RKO (cell line): Measurements from ENCODE around the gene GPBP1L1.
A peak's percentile ranks its signal among the peaks of the same experiment; 100 is the strongest.
"Not testable (repeated sequence)": the region's sequence is repeated elsewhere in the genome, so short reads cannot be mapped to it uniquely, and the experiment has no call there.

Source experiments
- DNase-seq: peaks from one replicate; pipeline ENCODE4 v3.0.0-alpha.2; 2016; ENCODE audit warnings: low spot score

The GPBP1L1 gene

DNA sequence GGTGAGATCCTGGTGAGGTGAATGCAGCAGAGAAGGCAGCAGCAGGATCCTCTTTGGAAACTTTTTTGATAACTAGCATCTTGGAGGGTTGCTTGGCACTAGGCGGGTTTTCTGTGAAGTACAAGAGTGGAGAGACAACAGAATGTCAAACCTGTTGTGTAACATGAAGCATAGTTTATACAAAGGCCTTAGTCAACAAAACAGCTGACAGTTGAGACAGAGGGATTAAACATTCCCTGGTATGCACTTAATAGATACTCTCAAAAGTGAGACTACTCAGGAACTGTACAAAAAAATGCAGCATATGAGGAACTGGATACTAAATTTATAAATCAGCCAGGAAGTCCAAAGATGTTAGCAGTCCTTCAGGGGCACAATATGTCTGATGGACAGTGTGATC, 46.0 kb downstream of the GPBP1L1 start:
- no peak for DNase-seq

DNA sequence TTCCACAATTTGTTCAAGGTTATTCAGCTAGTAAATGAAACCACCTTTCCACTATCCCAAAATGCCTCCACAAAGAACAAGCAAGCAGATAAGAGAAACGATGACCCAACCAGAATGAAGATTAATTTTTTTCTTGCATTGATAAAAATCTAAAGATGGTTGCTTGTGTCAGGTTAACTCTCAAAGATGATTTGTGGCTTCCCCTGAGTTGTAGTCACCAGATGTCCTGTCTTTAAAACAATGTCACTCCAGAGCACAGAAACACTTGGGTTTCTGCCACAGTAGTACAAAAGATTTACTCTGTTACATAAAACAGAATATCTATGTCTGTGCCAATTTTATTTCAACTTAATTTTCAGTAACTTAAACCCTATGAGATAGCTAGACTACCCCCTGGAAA, 51.1 kb downstream of the GPBP1L1 start:
- no peak for DNase-seq

DNA sequence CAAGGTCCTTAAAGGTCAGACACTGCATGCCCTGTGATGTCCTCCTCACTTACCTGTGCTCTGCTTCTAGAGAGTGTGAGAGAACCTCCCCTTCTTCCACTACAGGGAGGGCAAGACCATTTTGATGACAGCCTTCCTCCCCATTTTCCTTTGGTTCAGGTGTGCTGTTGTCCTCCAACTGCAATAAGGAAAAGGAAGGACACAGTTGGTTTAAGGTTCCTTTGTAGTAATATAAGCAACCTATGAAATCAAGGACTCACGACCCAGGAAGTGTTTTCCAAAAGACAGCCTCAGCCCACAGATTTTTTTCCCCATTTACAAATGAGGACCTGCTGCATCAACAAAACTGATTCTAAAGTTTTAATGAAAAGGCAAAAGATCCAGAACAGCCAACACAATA, 55.9 kb downstream of the GPBP1L1 start:
- DNase-seq: no peak

DNA sequence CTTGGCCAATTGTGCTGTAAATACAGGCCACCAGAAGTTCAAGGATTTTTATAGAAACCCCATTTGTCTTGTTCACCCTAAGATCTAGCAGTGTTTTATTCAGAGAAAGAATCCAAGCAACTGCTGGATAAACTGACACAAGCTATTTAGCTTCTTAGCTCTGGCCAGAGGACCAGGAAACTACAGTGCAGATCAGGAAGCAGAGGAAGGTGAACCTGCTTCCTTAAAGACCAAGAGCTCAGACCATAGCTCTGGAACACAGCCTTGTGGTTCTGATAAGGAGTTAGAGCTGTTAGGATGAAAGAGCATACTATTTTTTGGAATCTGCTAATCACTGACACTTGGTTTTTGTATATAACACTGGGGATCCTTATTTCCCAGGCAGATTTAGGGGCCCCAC, 57.3 kb downstream of the GPBP1L1 start:
- DNase-seq: no peak

DNA sequence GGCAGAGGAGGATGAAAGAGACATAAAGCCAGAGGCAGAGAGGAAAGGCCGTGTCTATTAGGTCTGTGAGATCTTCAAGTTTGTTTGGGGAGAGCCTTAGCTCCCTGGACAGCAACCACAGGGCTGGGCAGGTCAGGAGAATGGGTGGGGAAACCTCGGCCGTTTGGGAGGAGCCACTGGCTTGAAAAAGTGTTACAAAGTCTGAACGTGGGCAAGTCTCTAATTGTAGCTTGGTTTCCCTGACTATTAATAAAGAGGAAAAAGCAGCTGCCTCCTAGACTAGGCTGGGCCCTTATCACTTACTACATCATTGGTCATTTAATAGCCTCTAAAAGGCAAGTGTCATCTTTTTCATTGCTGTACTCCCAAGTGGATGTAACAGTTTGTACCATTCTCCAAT, 62.4 kb downstream of the GPBP1L1 start, which contains the start of gene CCDC17:
Gene CCDC17 (minus strand): TSS at position 83 of the 400 bp plus-strand sequence. CDS start 145 bp downstream, outside the sequence.
- no peak for DNase-seq

DNA sequence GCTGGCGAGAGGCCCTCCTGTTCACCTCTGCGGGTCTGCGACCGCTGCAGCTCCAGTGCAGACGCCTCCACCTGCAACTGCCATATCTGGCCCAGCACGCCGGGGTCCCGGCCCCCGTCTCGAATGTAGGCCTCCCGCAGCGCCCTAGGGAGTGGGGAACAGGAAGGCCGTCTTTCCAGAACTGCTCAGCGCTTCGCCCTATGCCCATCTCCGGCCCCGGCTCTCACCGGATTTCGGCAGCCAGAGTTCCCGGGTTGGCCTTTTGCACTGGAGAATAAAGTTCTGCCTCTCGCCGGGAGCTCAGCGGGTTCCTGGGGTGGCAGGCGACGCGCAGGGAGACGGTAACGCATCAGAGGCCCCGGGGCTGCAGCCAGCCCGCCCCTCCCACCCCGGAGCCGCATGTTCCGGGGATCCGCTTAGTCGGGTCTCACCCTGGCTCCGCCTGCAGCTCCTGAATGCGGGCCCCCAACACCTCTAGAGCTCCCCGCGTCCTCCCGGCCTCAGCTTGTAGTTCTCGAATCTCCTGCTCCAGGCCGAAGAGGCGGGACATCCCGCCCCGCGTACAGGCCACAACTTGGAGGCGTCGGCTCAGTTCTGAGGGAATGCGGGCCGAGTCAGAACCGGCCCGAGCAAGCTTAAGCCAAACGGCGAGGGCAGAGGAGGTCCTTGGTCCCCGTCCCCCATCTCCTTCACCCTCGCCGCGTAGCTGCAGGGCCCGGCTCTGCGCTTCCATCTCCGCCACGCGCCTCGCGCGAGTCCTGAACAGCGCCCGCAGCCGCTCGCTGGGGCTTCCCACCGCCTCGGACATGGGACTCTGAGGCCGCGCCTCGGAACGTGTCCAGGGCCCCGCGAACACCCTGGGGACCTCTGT, 63.6 kb downstream of the GPBP1L1 start:
- DNase-seq: no peak

DNA sequence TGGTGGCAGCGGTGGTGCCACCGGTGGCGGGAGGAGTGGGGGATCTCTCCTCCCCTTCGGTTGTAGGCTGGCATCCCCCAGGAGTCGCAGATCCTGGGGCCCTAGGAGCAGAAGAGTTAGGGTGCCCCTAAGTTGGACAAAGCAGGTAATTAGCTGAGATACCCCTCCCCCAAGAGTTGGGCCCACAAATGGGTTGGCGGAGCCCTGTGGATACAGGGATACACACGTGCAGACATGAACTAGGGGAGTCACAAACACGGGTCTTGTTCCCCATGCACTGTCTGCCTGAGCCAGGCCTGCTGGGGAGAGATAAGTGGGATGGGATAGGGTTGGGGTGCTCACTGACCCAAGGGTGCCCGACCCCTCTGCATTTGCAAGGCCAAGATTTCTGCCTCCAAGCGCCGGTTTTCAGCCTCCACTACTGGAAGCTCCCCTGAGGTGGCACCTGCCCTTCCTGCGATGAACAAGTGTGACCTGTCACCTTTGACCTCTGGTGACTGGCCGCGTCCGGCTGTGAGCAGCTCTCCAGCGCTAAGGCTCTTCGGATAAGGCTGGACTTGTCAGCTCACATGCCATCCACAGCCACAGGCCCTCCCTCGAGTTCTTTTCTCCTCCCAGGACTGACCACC, 64.3 kb downstream of the GPBP1L1 start:
- no peak for DNase-seq

DNA sequence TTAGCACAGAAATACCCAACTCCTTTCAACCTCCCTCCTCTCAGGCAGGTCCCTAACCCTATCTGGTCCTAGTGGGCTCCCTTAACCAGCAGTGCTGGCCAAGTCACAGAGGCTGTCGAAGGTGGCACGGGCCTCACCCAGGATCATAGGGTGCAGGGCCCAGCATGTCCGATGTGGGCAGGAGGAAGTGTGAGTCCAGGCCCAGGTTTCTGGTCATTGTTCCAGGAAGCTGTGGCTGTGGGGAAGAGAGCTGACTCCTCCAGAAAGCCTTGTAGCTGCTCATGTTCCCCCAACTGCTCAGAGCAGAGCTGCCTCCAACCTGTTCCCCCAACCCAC, 64.9 kb downstream of the GPBP1L1 start:
- no peak for DNase-seq

DNA sequence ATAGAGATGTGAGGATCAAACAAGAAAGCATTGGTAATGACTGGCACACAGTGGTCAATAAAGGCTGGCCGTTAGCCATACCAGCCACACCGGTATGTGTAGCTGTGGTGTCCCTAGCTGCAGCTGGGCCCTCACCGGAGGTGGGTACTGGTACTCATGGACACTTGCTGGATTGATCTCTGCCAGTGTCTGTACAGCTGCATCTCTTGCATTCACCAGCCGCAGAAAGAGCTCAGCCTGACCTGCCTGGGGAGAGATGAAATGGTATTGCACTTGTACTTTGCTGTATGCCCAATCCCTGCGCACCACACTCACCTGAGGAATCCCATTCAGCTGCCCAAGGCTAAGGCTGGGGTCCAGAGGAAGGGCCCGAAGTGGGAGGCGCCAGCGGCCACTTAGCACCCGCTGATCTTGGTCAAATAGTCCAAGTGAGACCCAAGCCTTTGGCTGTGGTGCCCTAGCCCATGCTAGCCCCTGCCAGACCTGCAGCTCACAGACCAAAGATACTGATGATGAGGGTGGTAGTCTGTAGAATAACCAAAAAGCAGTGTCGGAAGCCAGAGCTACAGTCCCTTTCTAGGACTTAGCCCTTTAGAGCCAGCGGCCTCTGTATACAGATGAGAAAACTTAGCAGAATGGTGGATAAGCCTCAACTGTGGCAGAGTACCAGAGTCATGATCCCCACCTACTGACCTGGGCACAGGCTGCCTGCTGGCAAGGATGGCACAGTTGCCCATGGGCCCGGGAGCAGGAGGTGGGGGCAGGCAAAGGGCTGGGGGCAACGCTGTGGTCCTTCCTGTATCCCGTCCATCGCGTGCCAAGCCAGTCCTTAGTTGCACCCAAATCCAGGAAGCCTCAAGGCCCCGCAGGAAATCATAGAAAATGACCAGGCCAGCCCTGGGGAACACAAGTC, 65.5 kb downstream of the GPBP1L1 start:
- DNase-seq: no peak

DNA sequence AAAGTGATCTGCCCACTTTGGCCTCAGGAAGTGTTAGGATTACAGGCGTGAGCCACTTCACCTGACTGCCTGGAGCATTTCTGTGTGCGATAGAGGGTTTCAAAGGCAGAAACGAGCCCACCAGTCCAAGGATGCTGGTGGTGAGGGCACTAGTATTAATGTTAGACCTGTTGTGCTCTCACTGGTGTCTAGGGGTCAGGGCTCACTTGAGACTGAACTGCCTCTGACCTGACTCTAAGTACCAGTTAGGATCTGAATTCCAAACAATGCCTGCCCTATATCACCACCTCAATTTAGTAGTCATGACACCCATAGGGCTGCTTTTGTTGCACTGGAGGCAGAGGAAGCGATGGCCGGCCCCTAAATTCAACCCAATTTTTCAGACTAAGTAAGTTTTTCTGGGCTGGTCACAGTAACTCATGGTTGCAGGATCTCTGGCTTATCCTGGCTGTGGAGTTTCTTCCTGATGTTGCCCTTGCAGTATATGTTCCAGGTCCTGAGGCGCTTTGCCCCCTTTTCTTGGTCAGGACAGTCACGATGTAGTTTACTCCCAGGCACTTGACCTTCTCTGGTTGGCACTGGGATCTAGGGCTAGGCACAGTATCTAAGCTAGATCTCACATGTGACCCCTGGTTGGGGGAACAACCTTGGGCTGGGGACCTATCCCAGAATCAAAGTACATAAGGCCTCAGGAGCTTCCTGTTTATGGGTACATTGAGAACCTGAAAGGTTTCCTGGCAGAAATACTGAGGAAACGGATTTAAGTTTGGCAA, 67.0 kb downstream of the GPBP1L1 start:
- no peak for DNase-seq

DNA sequence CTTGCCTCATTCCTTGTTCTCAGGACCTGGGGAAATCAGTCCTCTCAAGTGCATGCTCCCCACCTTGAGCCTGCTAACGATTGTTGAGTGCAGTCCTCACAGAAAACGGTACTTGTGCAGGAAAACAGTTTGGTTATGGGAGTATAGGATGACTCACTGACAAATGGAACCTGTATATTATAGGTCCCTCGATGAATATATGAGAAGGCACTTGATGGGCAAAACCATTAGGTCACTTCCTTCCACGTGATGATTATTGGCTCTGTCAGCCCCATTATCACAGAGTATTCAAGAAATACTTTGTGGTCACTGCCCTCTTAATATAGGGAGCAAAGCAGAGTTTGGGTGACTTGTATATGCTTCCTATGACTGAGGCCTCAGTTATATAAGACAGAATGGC, 68.7 kb downstream of the GPBP1L1 start:
- peak; percentile 88 for DNase-seq

DNA sequence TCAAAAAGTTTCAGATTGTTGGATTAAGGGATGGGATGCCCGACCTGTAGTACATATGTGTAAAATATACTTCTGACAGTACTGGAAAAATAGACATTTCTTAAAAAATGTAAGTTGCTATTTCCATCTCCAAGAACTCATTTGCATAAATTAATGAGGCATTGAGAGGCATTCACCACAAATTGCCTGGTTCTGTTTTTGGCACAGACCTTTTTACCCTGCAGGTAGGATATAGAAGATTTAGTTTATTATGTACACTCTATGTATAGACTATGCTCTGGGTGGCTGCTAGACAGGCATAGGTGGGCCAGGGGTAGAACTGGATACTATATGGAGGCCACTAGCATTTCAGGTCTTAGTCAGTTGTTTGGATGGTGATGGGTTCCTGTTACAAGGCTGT, 70.4 kb downstream of the GPBP1L1 start:
- no peak for DNase-seq

DNA sequence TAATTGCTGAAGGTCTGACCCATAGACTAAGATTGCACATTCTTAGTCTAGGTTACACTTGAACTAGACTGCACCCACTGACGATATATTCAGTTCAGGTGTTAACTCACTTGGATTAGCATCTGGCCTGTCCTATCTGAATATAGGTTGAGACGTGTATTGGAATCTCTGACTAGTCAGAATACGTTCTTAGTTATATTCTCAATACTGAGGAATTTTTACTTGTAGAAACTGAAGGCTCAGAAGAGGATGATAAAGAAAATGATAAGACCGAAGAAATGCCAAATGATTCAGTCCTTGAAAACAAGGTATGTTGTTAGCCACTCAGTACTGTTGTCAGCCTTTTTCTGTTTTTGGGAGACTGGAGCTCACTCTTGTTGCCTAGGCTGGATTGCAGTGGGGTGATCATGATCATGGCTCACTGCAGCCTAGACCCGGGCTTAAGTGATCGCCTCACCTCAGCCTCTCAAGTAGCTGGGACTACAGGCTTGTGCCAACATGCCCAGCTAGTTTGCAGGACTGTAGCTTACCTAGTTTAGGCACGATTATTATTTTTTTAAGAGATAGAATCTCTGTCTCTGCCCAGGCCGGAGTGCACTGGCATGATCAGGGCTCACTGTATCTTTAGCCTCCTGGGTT, 73.3 kb downstream of the GPBP1L1 start:
- no peak for DNase-seq

DNA sequence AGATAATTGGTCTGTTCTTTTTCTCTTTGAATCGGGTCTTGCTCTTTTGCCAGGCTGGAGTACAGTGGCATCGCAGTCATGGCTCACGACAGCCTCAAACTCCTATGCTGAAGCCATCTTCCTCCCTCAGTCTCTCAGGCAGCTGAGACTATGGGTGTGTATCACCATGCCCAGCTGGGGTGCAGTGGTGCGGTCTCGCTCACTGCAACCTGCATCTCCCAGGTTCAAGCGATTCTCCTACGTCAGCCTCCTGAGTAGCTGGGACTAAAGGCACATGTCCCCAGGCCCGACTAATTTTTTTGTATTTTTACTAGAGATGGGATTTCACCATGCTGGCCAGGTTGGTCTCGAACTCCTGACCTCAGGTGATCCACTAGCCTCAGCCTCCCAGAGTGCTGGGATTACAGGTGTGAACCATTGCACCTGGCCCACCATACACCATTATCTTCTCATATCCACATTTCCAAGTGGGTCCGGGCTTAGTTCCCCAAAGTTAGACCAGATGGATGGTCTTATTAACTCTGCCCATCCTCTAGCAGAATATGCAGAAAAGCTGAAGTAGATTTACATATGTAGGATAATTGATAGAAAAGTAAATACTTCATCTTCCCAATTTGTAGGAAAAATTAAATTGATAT, 75.6 kb downstream of the GPBP1L1 start:
- no peak for DNase-seq

DNA sequence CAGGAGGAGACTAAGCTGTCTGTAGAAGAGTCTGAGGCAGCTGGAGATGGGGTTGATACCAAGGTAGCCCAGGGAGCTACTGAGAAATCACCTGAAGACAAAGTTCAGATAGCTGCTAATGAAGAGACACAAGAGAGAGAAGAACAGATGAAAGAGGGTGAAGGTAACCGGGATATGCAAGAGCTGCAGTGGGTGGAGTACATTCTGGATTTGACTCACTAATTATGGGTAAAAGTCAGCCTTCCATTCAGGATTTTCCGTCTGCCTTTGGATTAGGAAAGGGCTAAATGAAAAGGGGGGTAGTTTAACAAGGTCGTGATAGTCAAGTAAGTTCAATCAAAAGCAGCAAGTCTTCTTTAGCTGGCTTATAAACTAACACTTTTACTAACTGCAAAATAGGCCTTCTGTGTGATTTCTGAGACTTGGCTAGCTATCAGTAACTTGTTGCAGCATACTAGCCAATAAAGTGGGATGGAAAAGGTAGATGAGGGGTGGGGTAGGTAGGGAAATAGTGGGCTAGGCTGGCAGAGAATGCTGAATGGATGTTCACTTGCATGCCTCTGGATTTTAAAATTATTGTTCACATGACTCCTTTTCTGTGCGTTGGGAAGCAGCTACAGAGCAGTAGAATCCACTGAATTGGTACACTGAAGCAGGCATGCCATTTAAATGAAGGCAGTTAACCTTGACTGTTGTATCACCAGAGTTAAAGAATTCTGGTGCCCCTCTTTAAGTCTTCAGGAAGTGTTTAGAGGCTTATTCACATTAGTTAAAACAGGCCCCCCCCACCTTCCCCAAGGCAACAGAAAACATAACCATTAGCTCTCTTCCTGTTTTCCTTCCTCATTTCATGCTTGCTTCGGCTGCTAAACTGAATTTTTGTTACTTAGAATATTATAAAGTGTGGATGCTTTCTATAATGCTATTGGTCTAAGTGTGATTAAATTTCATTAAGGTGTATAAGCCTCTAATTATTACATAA, 77.9 kb downstream of the GPBP1L1 start:
- DNase-seq: no peak

DNA sequence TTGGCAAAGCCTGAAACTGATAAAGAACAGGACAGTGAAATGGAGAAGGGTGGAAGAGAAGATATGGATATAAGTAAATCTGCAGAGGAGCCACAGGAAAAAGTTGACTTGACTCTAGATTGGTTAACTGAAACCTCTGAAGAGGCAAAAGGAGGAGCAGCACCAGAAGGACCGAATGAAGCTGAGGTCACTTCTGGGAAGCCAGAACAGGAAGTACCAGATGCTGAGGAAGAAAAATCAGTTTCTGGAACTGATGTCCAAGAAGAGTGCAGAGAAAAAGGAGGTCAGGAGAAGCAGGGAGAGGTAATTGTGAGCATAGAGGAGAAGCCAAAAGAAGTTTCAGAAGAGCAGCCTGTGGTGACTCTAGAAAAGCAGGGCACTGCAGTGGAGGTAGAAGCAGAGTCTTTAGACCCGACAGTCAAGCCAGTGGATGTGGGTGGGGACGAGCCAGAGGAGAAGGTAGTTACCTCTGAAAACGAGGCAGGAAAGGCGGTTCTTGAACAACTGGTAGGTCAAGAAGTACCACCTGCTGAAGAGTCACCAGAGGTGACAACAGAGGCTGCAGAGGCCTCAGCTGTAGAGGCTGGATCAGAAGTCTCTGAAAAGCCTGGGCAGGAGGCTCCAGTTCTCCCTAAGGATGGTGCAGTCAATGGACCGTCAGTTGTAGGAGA, 78.8 kb downstream of the GPBP1L1 start:
- DNase-seq: no peak

DNA sequence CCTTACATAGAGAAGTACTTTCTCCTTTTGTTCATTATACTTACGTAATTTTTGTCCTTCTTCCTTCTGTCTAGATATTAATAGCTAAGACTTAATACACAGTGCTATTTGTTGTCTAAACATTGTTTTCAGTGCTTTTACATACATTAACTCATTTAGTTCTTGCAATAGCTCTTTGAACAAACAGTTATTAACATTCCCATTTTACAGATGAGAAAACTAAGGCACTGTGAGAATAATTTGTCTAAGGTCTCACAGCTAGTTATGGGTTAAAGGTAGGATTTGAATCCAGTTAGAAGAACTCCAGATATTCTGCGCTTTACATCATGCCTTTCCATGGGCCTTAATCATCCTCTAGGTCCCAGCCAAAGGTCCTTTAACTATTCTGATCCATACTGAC, 82.1 kb downstream of the GPBP1L1 start:
- no peak for DNase-seq

DNA sequence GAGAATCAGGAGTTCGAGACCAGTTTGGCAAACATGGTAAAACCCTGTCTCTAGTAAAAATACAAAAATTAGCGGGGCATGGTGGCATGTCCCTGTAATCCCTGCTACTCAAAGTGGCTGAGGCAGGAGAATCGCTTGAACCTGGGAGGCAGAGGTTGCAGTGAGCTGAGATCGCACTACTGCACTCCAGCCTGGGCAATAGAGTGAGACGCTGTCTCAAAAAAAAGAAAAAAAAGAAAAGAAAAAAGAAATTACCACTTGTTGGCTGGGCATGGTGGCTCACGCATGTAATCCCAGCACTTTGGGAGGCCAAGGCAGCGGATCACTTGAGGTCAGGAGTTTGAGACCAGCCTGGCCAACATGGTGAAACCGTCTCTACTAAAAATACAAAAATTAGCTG, 89.6 kb downstream of the GPBP1L1 start:
- DNase-seq: not testable (repeated sequence)

DNA sequence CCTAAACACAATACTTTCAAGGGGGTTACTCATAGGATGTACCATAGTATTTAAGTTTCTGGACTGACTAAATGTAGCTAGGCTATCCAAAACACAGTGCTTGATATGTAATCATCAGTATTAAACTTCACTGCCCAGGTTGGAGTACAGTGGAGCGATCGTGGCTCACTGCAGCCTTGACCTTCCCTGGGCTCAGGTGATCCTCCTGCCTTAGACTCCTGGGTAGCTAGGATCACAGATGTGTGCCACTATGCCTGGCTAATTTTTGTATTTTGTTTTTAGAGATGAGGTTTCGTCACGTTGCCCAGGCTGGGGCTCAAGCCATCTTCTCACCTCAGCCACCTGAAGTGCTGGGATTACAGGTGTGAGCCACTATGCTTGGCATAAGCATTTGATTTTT, 91.9 kb downstream of the GPBP1L1 start:
- no peak for DNase-seq
